GM21528 (cell line): Measurements from ENCODE around the gene GPR31.
A peak's percentile ranks its signal among the peaks of the same experiment; 100 is the strongest.

ENCODE experiments used
- ATAC-seq: cut with Tn5 transposase; IDR thresholded peaks from one replicate; pipeline ENCODE4 v1.9.1; 2021; ENCODE audit warnings: mild to moderate bottlenecking, moderate library complexity; ENCODE audit not compliant: unreplicated experiment, low FRiP score

The GPR31 gene

GRCh38 chr6:167122041-167122826 is 35.5 kb downstream of the GPR31 start:
- peak; percentile 47 for ATAC-seq

GRCh38 chr6:167121335-167121841 is 36.4 kb downstream of the GPR31 start:
- ATAC-seq = peak; percentile 2

GRCh38 chr6:167120583-167120903 is 37.2 kb downstream of the GPR31 start:
- no peak for ATAC-seq

- no peak for ATAC-seq
Observed at GRCh38 chr6:167119670-167120582, 37.9 kb downstream of the GPR31 start.

- ATAC-seq = no peak
Observed at GRCh38 chr6:167118839-167119238, 38.9 kb downstream of the GPR31 start.

- ATAC-seq = no peak
Observed at GRCh38 chr6:167118006-167118405, 39.8 kb downstream of the GPR31 start.

GRCh38 chr6:167116838-167117228 is 40.9 kb downstream of the GPR31 start:
- no peak for ATAC-seq

- no peak for ATAC-seq
Observed at GRCh38 chr6:167116109-167116837, 41.5 kb downstream of the GPR31 start.

- ATAC-seq = no peak
Observed at GRCh38 chr6:167115054-167115453, 42.7 kb downstream of the GPR31 start.

GRCh38 chr6:167113935-167114910 is 43.6 kb downstream of the GPR31 start:
- peak; percentile 84 for ATAC-seq

- peak; percentile 52 for ATAC-seq
Observed at GRCh38 chr6:167113047-167113754, 44.6 kb downstream of the GPR31 start.

- peak; percentile 1 for ATAC-seq
Observed at GRCh38 chr6:167112421-167112820, 45.4 kb downstream of the GPR31 start.

- no peak for ATAC-seq
Observed at GRCh38 chr6:167111597-167111996, 46.2 kb downstream of the GPR31 start.

GRCh38 chr6:167109651-167110050 is 48.1 kb downstream of the GPR31 start:
- no peak for ATAC-seq

GRCh38 chr6:167108278-167108677 is 49.5 kb downstream of the GPR31 start:
- ATAC-seq = no peak

- no peak for ATAC-seq
Observed at GRCh38 chr6:167107787-167108186, 50.0 kb downstream of the GPR31 start.

- ATAC-seq = no peak
Observed at GRCh38 chr6:167106406-167106805, 51.4 kb downstream of the GPR31 start.
